WERI-Rb-1 (cell line): ENCODE results near the gene TRAPPC14.

Experiments
- DNase-seq: peaks from one replicate; pipeline ENCODE4 v3.0.0-alpha.2; 2020
- H3K27ac ChIP-seq: fragments of 250-450 bp; sonication (Bioruptor Pico); 2 replicates; pipeline ENCODE4 v1.5.1; 2020; ENCODE audit warnings: mild to moderate bottlenecking, moderate library complexity
- H3K27me3 ChIP-seq: fragments of 250-450 bp; sonication (Bioruptor Pico); 2 replicates; pipeline ENCODE4 v1.5.1; 2021; ENCODE audit warnings: mild to moderate bottlenecking, low read depth, moderate library complexity; ENCODE audit not compliant: insufficient read depth, severe bottlenecking
- H3K36me3 ChIP-seq: fragments of 250-450 bp; sonication (Bioruptor Pico); 2 replicates; pipeline ENCODE4 v1.5.1; 2020; ENCODE audit warnings: mild to moderate bottlenecking, moderate library complexity
- H3K4me3 ChIP-seq: 2 replicates; pipeline ENCODE4 v1.5.1; 2011; ENCODE audit warnings: low read depth, mild to moderate bottlenecking, control low read depth, low read length
- H3K9me3 ChIP-seq: fragments of 250-450 bp; sonication (Bioruptor Pico); 2 replicates; pipeline ENCODE4 v1.5.1; 2021; ENCODE audit warnings: mild to moderate bottlenecking, moderate library complexity; ENCODE audit not compliant: severe bottlenecking
- TF ChIP-seq, protein P1 (sequence below): IDR thresholded peaks from 2 replicates; pipeline ENCODE4 v1.5.1; 2011; ENCODE audit warnings: low read depth, mild to moderate bottlenecking, control low read depth, inconsistent platforms, low read length

Gene TRAPPC14

GRCh38 chr7:100171840-100172239, 13.3 kb upstream of the TRAPPC14 start:
- DNase-seq = no peak
- Histone ChIP-seq H3K27me3 (no peaks in the 10 kb centered on the region), H3K9me3 (no peaks in the 10 kb centered on the region), H3K27ac (no peak overlapping the region), H3K36me3 (peaks cover 44% of the 10 kb centered on the region), H3K4me3 (no peak overlapping the region)
- TF ChIP-seq, protein P1, sequence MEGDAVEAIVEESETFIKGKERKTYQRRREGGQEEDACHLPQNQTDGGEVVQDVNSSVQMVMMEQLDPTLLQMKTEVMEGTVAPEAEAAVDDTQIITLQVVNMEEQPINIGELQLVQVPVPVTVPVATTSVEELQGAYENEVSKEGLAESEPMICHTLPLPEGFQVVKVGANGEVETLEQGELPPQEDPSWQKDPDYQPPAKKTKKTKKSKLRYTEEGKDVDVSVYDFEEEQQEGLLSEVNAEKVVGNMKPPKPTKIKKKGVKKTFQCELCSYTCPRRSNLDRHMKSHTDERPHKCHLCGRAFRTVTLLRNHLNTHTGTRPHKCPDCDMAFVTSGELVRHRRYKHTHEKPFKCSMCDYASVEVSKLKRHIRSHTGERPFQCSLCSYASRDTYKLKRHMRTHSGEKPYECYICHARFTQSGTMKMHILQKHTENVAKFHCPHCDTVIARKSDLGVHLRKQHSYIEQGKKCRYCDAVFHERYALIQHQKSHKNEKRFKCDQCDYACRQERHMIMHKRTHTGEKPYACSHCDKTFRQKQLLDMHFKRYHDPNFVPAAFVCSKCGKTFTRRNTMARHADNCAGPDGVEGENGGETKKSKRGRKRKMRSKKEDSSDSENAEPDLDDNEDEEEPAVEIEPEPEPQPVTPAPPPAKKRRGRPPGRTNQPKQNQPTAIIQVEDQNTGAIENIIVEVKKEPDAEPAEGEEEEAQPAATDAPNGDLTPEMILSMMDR = no peak

GRCh38 chr7:100171087-100171681, 12.7 kb upstream of the TRAPPC14 start:
- Histone ChIP-seq H3K27ac (no peak overlapping the region), H3K27me3 (no peaks in the 10 kb centered on the region), H3K36me3 (peaks cover 44% of the 10 kb centered on the region), H3K9me3 (no peaks in the 10 kb centered on the region), H3K4me3 (no peak overlapping the region)
- TF ChIP-seq, protein P1 = no peak
- DNase-seq = no peak

- TF ChIP-seq, protein P1 = no peak
- H3K27me3 ChIP-seq = no peaks in the 10 kb centered on the region
- no peak overlapping the region for H3K27ac ChIP-seq
- H3K4me3 ChIP-seq = no peak overlapping the region
- DNase-seq = no peak
- peaks cover 40% of the 10 kb centered on the region for H3K36me3 ChIP-seq
- H3K9me3 ChIP-seq = no peaks in the 10 kb centered on the region
These were observed 11.8 kb upstream of the TRAPPC14 start for GRCh38 chr7:100170101-100170897.

GRCh38 chr7:100169147-100169850, 10.8 kb upstream of the TRAPPC14 start:
- peaks cover 30% of the 10 kb centered on the region for H3K36me3 ChIP-seq
- no peak overlapping the region for H3K4me3 ChIP-seq
- H3K27ac ChIP-seq = no peak overlapping the region; the same call in 1 of the 2 replicates
- TF ChIP-seq, protein P1 = no peak
- H3K27me3 ChIP-seq = no peaks in the 10 kb centered on the region
- no peak for DNase-seq
- H3K9me3 ChIP-seq = no peaks in the 10 kb centered on the region

DNA sequence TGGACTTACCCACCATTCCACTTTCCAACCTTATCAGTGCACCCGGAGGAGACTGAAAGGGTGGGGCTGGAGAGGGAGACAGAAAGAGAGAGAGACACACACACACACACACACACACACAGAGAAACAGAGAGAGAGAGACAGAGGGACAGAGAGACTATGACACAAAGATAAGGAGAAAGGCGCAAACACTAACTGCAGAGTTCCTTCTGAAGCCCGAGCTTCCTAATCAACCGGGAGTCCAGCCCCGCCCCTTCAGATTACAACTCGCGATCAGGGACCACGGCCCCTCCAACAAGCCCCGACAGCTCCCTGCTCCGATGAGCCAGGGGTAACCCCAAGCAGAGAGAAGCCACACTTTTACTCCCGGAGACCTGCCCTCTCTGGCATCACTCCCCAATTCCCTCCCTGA, 9.4 kb upstream of the TRAPPC14 start:
- Histone ChIP-seq H3K4me3 (peak overlapping the region; percentile 62), H3K27ac (peak overlapping the region; percentile 24), H3K36me3 (peaks cover 19% of the 10 kb centered on the region), H3K9me3 (no peaks in the 10 kb centered on the region), H3K27me3 (no peaks in the 10 kb centered on the region)
- no peak for DNase-seq
- TF ChIP-seq, protein P1 = no peak
